Midbrain (tissue), 1 donor: Measurements from ENCODE around the gene SKI.
"Not testable (repeated sequence)": the region's sequence is repeated elsewhere in the genome, so short reads cannot be mapped to it uniquely, and the experiment has no call there.

Experiments used
- DNase-seq: peaks from one replicate; lab custom pipeline; 2025; lab: John Stamatoyannopoulos, UW

SKI gene

DNA sequence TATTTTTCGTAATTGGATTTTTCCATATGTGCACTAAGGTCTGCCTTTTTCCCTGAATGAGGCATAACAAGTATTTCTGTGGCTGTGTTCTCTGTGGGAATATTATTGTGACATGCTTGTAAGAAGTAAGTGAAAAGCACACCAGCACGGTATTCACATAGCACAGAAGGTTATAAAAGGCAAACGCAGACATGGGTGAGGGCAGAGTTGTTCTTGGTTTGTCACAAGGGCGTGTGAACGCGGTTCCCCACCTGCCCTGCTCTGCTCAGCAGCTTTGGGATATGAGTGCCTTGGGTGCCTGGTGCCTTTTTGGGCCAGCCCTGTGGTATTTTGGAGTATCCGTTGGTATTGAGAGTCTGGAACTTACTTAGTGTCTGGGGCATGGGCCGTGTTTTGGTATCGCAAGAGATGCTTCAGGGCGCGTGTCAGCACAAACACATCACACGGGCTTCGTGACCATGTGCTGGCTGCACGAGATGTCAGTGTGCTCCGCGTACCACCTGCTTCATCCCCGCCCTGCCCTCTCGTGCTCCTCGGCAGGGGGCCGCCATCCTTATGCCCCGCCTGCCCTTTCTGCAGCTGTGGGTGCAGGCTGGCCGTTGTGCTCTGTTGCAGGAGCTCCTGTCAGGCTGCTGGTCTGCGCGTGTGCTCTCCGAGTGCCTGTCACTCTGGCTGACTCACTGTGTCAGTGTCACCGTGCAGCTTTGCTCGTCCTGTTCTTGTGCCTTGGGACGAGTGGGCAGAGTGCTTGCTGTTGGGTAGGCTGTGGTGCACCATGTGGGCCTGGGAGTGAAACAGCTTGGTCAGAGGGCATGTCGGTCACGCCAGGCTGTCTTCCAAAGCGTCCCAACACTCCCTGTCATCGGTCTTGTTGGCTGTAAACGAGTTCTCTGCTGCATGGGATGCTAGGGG lies 15.0 kb downstream of the SKI start:
- no peak for DNase-seq

DNA sequence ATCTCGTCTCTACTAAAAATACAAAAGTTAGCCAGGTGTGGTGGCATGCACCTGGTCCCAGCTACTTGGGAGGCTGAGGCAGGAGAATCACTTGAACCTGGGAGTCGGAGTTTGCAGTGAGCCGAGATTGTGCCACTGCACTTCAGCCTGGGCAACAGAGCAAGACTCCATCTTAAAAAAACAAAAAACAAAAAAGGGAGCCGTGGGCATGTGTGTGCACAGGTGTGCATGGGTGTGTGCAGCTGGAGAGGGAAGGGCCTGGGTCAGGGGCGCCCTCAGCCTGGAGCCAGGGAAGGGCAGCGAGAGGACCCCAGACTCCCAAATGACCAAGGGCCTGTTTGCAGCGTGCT lies 18.9 kb downstream of the SKI start:
- not testable (repeated sequence) for DNase-seq

- DNase-seq = no peak
Measured at GRCh38 chr1:2247760-2248126, 19.6 kb downstream of the SKI start.

- DNase-seq = no peak
Measured at GRCh38 chr1:2248127-2248826, 20.2 kb downstream of the SKI start.

DNA sequence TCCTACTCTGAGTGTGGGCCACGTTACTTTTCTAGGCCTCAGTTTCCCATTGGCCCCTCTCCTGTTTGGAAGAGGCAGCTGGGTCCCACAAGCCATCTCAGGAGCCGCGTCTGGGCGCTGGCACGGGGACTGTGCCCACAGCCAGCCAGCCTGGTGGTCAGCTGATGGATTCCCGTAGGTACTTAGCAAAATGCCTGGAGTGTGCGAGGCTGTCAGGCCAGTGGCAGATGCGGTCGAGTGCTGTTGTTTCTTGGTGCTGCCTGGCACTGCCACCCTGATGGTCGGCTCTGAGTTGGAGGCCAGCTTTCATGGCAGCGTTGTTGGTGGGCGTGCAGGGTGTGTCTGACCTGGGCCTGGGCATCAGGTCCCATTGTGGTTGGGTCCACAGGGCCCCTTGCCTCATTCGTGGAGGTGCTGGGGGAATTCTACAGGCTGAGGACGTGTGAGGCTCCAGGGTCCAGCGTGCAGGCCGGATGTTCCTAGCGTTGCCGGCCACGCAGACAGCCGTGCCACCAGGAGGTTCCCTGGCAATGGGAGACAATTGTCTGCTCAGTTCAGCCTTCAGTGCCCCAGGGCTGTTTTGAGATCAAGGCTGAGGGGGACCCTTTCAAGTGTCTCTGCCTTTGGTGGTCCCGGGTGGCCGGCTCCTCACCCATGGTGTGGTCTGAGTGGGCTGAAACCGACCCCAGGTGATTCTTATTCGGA lies 20.9 kb downstream of the SKI start:
- DNase-seq = no peak

GRCh38 chr1:2249559-2249906 lies 21.4 kb downstream of the SKI start:
- DNase-seq = no peak

DNA sequence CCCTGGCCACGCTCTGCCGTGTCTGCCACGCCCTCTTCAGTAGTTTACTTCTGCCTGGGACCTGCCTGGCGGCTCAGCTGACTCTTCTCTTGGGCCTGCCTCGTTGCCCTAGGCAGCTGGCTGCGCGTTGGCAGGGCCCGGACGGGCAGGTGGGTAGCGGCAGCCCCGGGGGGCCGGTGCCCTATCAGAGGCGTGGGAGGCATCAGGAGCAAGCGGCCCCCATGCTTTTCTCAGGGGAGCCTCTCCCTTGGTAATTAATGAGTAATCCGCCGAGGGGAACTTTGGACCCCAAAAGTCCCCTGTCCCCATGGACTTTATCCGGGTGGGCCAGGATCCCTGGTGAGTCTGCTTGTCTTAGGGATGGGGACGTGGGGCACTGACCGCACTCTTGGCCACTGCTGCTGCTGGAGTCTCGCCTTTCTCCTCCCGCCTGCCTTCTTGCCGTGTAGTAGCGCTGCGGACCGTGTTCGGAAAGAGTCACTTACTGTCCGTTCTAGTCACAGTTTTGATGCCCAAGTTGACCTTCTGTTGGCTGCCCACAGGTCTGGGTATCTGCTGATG lies 22.7 kb downstream of the SKI start:
- DNase-seq = no peak

DNA sequence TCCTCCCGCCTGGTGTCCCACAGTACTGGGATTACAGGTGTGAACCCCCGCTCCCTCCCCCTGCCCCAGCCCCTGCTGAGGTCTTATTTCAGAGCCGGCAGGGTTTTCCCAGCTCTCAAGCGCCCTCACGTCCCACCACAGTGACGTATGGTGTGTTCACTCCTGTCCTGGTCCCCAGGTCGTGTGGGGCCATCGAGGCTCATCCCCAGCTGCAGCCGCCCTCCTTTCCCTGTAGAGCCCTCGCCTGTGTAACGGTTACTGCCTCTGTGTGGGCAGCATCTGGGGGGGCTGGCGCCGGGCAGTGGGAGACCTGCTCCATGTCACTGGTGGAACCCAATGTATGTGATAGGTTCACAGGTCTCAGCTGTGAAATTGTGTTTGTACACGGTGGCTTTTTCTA lies 23.2 kb downstream of the SKI start:
- no peak for DNase-seq

- no peak for DNase-seq
Measured at GRCh38 chr1:2251786-2252185, 23.7 kb downstream of the SKI start.

DNA sequence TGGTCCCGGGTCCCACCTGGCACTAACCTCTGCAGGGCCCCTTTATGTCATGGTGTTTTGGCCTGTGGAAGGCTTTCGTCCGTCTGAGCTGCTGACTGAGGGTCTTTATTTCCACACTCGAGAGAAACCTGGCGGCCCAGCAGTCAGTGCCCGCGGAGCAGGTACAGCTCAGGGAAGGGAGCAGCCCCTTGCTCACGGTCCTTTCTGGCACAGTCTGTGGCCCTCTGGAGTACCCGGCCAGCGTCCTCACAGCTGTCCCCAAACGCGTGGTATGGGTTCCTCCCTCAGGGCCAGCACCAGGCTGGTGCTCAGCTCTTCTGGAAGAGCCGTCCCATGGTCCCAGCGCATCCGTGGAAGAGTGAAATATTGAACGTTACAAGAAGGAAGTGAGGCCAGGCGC lies 24.3 kb downstream of the SKI start:
- DNase-seq = no peak

- DNase-seq = no peak
Measured at GRCh38 chr1:2253036-2253796, 25.1 kb downstream of the SKI start.

- no peak for DNase-seq
Measured at GRCh38 chr1:2253797-2254480, 25.8 kb downstream of the SKI start.

- no peak for DNase-seq
Measured at GRCh38 chr1:2255047-2255419, 26.9 kb downstream of the SKI start.

- no peak for DNase-seq
Measured at GRCh38 chr1:2255420-2256369, 27.6 kb downstream of the SKI start.

DNA sequence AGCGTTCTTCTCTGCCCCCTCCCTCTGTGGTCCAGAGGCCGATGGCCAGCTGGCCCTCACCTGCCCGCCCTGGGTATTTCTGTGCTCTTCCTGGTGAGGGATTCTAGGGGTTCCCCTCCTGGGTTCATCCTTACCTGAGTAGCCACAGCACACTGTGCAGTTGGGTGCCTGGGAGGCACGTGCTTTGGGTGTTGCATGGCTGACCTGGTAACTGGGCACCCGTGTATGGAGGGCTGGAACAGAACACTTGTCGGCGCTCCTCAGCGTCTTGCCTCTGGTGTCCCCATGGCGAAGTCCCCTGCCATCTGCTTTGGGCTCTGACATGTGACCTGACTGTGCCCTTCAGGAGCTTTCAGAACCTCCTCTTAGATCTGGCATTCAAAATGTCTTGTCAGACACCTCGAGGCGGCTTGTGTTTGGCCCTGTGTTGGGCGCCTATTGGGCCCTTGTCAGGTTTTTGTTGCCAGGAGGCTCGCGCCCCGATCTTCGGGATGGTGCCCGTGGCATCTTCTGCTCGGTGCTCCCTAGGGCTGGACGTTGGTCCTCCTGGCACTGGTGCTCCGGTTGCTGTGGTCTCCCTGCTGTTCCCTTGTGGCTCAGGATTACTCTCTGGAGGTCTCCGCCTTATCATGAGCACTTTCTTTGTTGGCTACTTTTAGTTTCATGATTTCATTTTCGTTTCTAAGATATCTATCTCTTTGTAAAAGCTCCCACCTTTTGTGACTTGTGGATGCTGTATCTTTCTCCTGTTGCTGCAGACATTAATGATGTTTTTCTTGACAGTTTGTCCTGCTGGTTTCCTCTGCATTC lies 28.5 kb downstream of the SKI start:
- no peak for DNase-seq

DNA sequence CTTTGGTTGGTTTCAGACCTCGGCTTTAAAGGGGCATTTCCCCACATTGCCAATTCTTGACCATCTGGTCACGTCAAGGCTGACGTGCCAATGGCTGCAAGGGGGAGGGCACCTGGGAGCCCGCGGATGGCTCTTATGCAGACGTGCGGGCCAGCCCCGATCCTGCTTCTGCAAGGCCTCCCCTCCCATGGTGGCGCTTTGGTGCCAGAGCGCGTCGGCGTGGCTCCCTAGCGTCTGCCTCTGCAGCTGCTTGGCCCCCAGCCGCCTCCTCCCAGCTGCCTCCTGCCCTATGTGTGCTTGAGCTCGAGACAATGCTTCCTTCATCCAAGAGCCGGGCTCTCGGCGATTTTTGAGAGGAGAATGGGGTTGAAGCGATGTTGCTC lies 29.1 kb downstream of the SKI start:
- DNase-seq = peak; percentile 89

- DNase-seq = no peak
Measured at GRCh38 chr1:2258122-2258681, 30.1 kb downstream of the SKI start.

GRCh38 chr1:2258996-2259395 lies 30.9 kb downstream of the SKI start:
- DNase-seq = no peak
